Panc1 (cell line): ENCODE measurements around the gene GPLD1. TPM values are rescaled to one million over a fixed set of nuclear protein-coding genes. Genes with fewer than 3 reads are reported as not detected.

ENCODE experiments used
- ATAC-seq: fragments of 200-7000 bp; cut with Tn5 transposase; 2 replicates; pipeline ENCODE4 v1.9.1; 2020; ENCODE audit warnings: mild to moderate bottlenecking, moderate library complexity
- Bru-seq: library from RNA; stranded (reverse); fragments of 400-500 nt; gene quantifications from one replicate; lab custom pipeline; 2021; lab: Mats Ljungman, UMichigan
- BruChase-seq, 2 experiments: library from RNA; stranded (reverse); fragments of 400-500 nt; gene quantifications; one replicate each; lab custom pipeline; 2021; lab: Mats Ljungman, UMichigan
- BruUV-seq: library from RNA; stranded (reverse); fragments of 400-500 nt; replicated peaks from 2 replicates; lab custom pipeline; 2021; lab: Mats Ljungman, UMichigan
- CTCF ChIA-PET: fragments of 300-600 bp; sonication (Branson Sonifier 250); formaldehyde crosslinking; loops from one replicate; lab custom pipeline; 2022; ENCODE audit warnings: antibody characterized with exemption; lab: Charles Lee
- POLR2A ChIA-PET: fragments of 300-600 bp; sonication (Branson Sonifier 250); formaldehyde crosslinking; loops from one replicate; lab custom pipeline; 2022; ENCODE audit warnings: antibody characterized with exemption; lab: Charles Lee
- DNase-seq: peaks from one replicate; pipeline ENCODE4 v3.0.0-alpha.2; 2010; ENCODE audit warnings: low read depth, low spot score
- H3K27ac ChIP-seq: 2 replicates; pipeline ENCODE4 v1.5.1; 2011; ENCODE audit warnings: mild to moderate bottlenecking, low read length, inconsistent platforms
- H3K27me3 ChIP-seq: fragments of 200-500 bp; sonication (Bioruptor generic); 2 replicates; pipeline ENCODE4 v1.6.0; 2014; ENCODE audit warnings: low read length, inconsistent platforms; ENCODE audit not compliant: control insufficient read depth, insufficient read depth
- H3K36me3 ChIP-seq: fragments of 200-500 bp; sonication (Bioruptor generic); 2 replicates; pipeline ENCODE4 v1.5.1; 2014; ENCODE audit warnings: inconsistent platforms, mild to moderate bottlenecking, low read length, moderate library complexity; ENCODE audit not compliant: control insufficient read depth, insufficient read depth
- H3K4me1 ChIP-seq: 2 replicates; pipeline ENCODE4 v1.5.1; 2011; ENCODE audit warnings: inconsistent platforms, mild to moderate bottlenecking, low read length, moderate library complexity; ENCODE audit not compliant: control insufficient read depth, insufficient read depth
- H3K4me3 ChIP-seq, 2 experiments: 2 replicates each; pipeline ENCODE4 v1.5.1; 2011 to 2012; ENCODE audit warnings: low read depth in 2 of 2, low read length in 2 of 2, mild to moderate bottlenecking in 2 of 2, inconsistent platforms in 1 of 2, moderate library complexity in 1 of 2
- H3K9me3 ChIP-seq: fragments of 200-500 bp; sonication (Bioruptor generic); 2 replicates; pipeline ENCODE4 v1.5.1; 2014; ENCODE audit warnings: low read depth, mild to moderate bottlenecking, inconsistent platforms, low read length, moderate library complexity; ENCODE audit not compliant: control insufficient read depth, insufficient read depth
- POLR2AphosphoS5 ChIP-seq: IDR thresholded peaks from 2 replicates; pipeline ENCODE4 v1.6.1; 2012; ENCODE audit warnings: mild to moderate bottlenecking, low read depth, low read length, moderate library complexity
- REST ChIP-seq, 2 experiments: IDR thresholded peaks; 2 replicates each; pipeline ENCODE4 v1.6.1; 2011 to 2012; ENCODE audit warnings: low read depth in 2 of 2, control low read depth in 1 of 2, low read length in 1 of 2, mild to moderate bottlenecking in 1 of 2, moderate library complexity in 1 of 2; ENCODE audit not compliant: insufficient read depth in 1 of 2
- SIN3A ChIP-seq: IDR thresholded peaks from 2 replicates; pipeline ENCODE4 v1.6.1; 2012; ENCODE audit warnings: low read depth, mild to moderate bottlenecking, low read length, moderate library complexity, borderline replicate concordance; ENCODE audit not compliant: insufficient read depth
- TCF7L2 ChIP-seq: IDR thresholded peaks from 2 replicates; pipeline ENCODE4 v1.6.1; 2011; ENCODE audit warnings: mild to moderate bottlenecking, low read depth, low read length, inconsistent platforms
- in situ Hi-C: cut with HindIII; loops from 2 replicates; pipeline ENCODE4 v1.10.0; 2016; ENCODE audit warnings: low sequenced_read_pairs, low pct_unique_long_range_greater_than_20kb
- intact Hi-C: fragments of 100-400 bp; cut with micrococcal nuclease; formaldehyde crosslinking; loops from one replicate; pipeline ENCODE4 v1.10.0; 2022; ENCODE audit not compliant: unreplicated experiment
- long read RNA-seq: library from polyadenylated mRNA; unstranded; transcript quantifications from one replicate; pipeline ENCODE4 v2.0.0, GENCODE V29; 2021; ENCODE audit not compliant: unreplicated experiment
- polyA plus RNA-seq: library from polyadenylated mRNA; unstranded; fragments of >200 nt; gene quantifications from one replicate; pipeline ENCODE4 v1.2.1, GENCODE V29; 2012; ENCODE audit warnings: missing spikeins; ENCODE audit not compliant: insufficient read length
- total RNA-seq: library from RNA; stranded (reverse); gene quantifications from one replicate; pipeline ENCODE4 v1.2.1, GENCODE V29; 2021; ENCODE audit not compliant: unreplicated experiment
- TF ChIP-seq, protein P1 (sequence below): fragments of 450-650 bp; IDR thresholded peaks from 2 replicates; pipeline ENCODE4 v1.5.1; 2017; ENCODE audit warnings: mild to moderate bottlenecking

GPLD1 gene
- total RNA-seq (0.98 TPM), Bru-seq, nascent RNA (percentile 29 among the genes with signal in this experiment), BruChase-seq, experiment 1, labeled RNA remaining after a 2-hour chase (percentile 28 among the genes with signal in this experiment), BruChase-seq, experiment 2, labeled RNA remaining after a 6-hour chase (percentile 24 among the genes with signal in this experiment)
- polyA plus RNA-seq, result 0.65 TPM
- long read RNA-seq, result 0 reads

DNA sequence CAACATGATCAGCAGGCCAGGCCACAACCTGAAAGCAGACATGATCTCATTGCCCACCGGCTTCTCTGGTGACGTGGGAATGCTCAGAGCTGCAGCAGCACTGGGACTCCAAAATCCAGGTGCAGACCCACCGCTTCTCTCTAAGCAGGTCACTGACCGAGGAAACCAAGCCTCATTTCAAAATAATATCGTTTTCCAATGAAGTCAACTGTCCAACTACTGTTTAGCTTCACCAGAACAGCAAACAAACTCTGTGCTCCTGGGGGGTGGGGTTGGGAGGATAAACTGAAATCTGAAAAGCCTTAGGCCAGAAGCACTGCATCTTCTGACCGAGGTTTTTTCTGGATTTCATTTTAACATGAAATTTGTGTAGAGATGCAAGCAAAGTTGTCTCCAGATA is at the start of gene GPLD1:
GPLD1 (minus strand) TSS at position 109 of the 400 bp plus-strand sequence; CDS start at position 42, 67 bp downstream.
- no peak within 1 kb of the TSS for H3K4me3 ChIP-seq
- ATAC-seq (no peak), DNase-seq (no peak)
- peaks cover 5% of the 10 kb centered on the region; the same call in 1 of the 2 replicates for H3K4me1 ChIP-seq
- TF ChIP-seq REST (IDR thresholded peaks at IDR 0.05; ENCODE audit: insufficient read depth in 1 of 2, low read depth in 2 of 2, low read length in 1 of 2), result no peak
- no peak for TF ChIP-seq POLR2AphosphoS5
- TF ChIP-seq, protein P1, sequence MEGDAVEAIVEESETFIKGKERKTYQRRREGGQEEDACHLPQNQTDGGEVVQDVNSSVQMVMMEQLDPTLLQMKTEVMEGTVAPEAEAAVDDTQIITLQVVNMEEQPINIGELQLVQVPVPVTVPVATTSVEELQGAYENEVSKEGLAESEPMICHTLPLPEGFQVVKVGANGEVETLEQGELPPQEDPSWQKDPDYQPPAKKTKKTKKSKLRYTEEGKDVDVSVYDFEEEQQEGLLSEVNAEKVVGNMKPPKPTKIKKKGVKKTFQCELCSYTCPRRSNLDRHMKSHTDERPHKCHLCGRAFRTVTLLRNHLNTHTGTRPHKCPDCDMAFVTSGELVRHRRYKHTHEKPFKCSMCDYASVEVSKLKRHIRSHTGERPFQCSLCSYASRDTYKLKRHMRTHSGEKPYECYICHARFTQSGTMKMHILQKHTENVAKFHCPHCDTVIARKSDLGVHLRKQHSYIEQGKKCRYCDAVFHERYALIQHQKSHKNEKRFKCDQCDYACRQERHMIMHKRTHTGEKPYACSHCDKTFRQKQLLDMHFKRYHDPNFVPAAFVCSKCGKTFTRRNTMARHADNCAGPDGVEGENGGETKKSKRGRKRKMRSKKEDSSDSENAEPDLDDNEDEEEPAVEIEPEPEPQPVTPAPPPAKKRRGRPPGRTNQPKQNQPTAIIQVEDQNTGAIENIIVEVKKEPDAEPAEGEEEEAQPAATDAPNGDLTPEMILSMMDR, result no peak
- no peak for TF ChIP-seq TCF7L2
- TF ChIP-seq SIN3A, result no peak
- POLR2A ChIA-PET, result interaction anchor here (0.6 kb wide), 1 partner anchor 8 kb away, joined by 3 read pairs; no protein-coding TSS in a partner anchor
- CTCF ChIA-PET, result no interaction called here
- in situ Hi-C loops, result no loop called here
- H3K36me3 ChIP-seq, result no peaks in the 10 kb centered on the region
- BruUV-seq, result no TSS peak
- H3K9me3 ChIP-seq, result no peaks in the 10 kb centered on the region
- H3K27me3 ChIP-seq, result peaks cover 6% of the 10 kb centered on the region
- H3K27ac ChIP-seq, result no peak within 1 kb of the TSS
- intact Hi-C loops, result no loop called here

DNA sequence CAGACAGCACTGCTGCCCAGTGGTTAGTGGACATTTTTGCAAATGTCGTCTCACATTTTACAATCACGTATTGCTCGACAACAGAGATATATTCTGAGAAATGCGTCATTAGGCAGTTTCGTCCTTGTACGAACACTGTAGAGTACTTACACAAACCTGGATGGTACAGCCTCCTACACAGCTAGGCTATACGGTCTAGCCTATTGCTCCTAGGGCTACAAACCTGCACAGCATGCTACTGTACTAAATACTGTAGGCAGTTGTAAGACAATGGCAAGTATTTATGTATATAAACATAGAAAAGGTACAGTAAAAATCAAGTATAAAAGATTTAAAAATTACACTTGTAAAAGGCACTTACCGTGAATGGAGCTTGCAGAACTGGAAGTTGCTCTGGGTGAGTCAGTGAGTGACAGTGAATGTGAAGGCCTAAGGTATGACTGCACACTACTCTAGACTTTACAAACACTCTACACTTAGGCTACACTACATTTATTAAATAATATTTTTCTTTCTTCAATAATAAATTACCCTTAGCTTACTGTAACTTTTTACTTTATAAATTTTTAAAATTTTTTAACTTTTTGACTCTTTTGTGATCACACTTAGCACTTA is 48.5 kb upstream of the GPLD1 start:
- in situ Hi-C loops (no loop called here), intact Hi-C loops (no loop called here)
- ATAC-seq (no peak), DNase-seq (no peak)
- no peaks in the 10 kb centered on the region for H3K4me1 ChIP-seq
- H3K27ac ChIP-seq, result no peak overlapping the region
- ChIA-PET CTCF (no interaction called here), POLR2A (no interaction called here)
- no TSS peak for BruUV-seq
- H3K9me3 ChIP-seq, result no peaks in the 10 kb centered on the region
- no peak for TF ChIP-seq REST (IDR thresholded peaks at IDR 0.05; ENCODE audit: insufficient read depth in 1 of 2, low read depth in 2 of 2, low read length in 1 of 2)
- TF ChIP-seq, protein P1, result no peak
- no peak for TF ChIP-seq SIN3A
- TF ChIP-seq TCF7L2, result no peak
- no peak for TF ChIP-seq POLR2AphosphoS5
- H3K36me3 ChIP-seq, result no peaks in the 10 kb centered on the region
- H3K4me3 ChIP-seq, result no peak overlapping the region
- H3K27me3 ChIP-seq, result no peaks in the 10 kb centered on the region
